ENCODE measurements around the gene FHDC1.

DNA sequence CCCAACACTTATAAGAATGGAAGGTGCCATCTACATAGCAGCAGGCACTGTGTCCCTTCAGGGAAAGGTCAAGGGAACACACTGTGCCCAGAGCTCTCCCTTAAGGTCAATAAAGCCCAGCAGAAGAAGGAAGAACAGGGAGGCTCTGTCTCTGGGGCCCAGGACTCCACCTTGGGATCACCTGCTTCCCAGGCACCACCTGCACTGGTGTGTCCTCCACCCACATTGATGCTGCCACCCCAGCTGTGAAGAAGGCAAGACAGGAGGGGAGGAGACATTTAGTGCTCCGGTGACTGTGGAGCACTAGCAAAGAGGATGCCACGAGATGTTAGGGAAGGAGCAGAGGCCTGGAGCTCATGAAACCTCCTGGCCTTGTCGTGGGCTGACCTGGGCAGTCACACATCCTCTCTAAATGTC lies 53.4 kb downstream of the FHDC1 start:
- TF ChIP-seq CTCF (IDR thresholded peaks at IDR 0.05; ENCODE audit: insufficient read depth, low read length, poor library complexity, severe bottlenecking) (no peak), EZH2phosphoT487 (conservative IDR thresholded peaks at IDR 0.05; ENCODE audit: low read length) (no peak)
